ENCODE measurements around the gene CA5A.
A peak's percentile ranks its signal among the peaks of the same experiment; 100 is the strongest.
"Not testable (repeated sequence)": the region's sequence is repeated elsewhere in the genome, so short reads cannot be mapped to it uniquely, and the experiment has no call there.

Gene CA5A

GRCh38 chr16:87932475-87933139, 3.7 kb downstream of the CA5A start:
- in situ Hi-C loops (cut with HindIII; ENCODE audit: low pct_ligation_motif_present, low pct_unique_long_range_greater_than_20kb, low sequenced_read_pairs); DNase-seq: not testable (repeated sequence)

- in situ Hi-C loops (cut with HindIII; ENCODE audit: low pct_ligation_motif_present, low pct_unique_long_range_greater_than_20kb, low sequenced_read_pairs): no loop called here
- DNase-seq: no peak
Observed at GRCh38 chr16:87931504-87931903, 4.8 kb downstream of the CA5A start.

GRCh38 chr16:87930456-87930855, 5.9 kb downstream of the CA5A start:
- in situ Hi-C loops (cut with HindIII; ENCODE audit: low pct_ligation_motif_present, low pct_unique_long_range_greater_than_20kb, low sequenced_read_pairs): no loop called here

GRCh38 chr16:87929986-87930385, 6.3 kb downstream of the CA5A start:
- no peak for DNase-seq
- in situ Hi-C loops (cut with HindIII; ENCODE audit: low pct_ligation_motif_present, low pct_unique_long_range_greater_than_20kb, low sequenced_read_pairs): no loop called here

More at GRCh38 chr16:87930456-87930855, 5.9 kb downstream of the CA5A start:
- DNase-seq: peak; percentile 36

GRCh38 chr16:87927195-87927562, 9.2 kb downstream of the CA5A start:
- DNase-seq: no peak

GRCh38 chr16:87926246-87927194, 9.8 kb downstream of the CA5A start:
- in situ Hi-C loops (cut with HindIII; ENCODE audit: low pct_ligation_motif_present, low pct_unique_long_range_greater_than_20kb, low sequenced_read_pairs): no loop called here
- no peak for DNase-seq

More at GRCh38 chr16:87927195-87927562, 9.2 kb downstream of the CA5A start:
- in situ Hi-C loops (cut with HindIII; ENCODE audit: low pct_ligation_motif_present, low pct_unique_long_range_greater_than_20kb, low sequenced_read_pairs): no loop called here

- in situ Hi-C loops (cut with HindIII; ENCODE audit: low pct_ligation_motif_present, low pct_unique_long_range_greater_than_20kb, low sequenced_read_pairs): no loop called here
- DNase-seq: peak; percentile 74
Observed at GRCh38 chr16:87924811-87925670, 11.3 kb downstream of the CA5A start.

GRCh38 chr16:87924041-87924810, 12.1 kb downstream of the CA5A start:
- in situ Hi-C loops (cut with HindIII; ENCODE audit: low pct_ligation_motif_present, low pct_unique_long_range_greater_than_20kb, low sequenced_read_pairs): no loop called here
- peak; percentile 94 for DNase-seq

GRCh38 chr16:87922250-87922871, 14.0 kb downstream of the CA5A start:
- DNase-seq: no peak

GRCh38 chr16:87921236-87921773, 15.0 kb downstream of the CA5A start:
- in situ Hi-C loops (cut with HindIII; ENCODE audit: low pct_ligation_motif_present, low pct_unique_long_range_greater_than_20kb, low sequenced_read_pairs): no loop called here
- no peak for DNase-seq

More at GRCh38 chr16:87922250-87922871, 14.0 kb downstream of the CA5A start:
- in situ Hi-C loops (cut with HindIII; ENCODE audit: low pct_ligation_motif_present, low pct_unique_long_range_greater_than_20kb, low sequenced_read_pairs): no loop called here

- in situ Hi-C loops (cut with HindIII; ENCODE audit: low pct_ligation_motif_present, low pct_unique_long_range_greater_than_20kb, low sequenced_read_pairs): no loop called here
- no peak for DNase-seq
Observed at GRCh38 chr16:87919681-87919994, 16.7 kb downstream of the CA5A start.

GRCh38 chr16:87918866-87919680, 17.3 kb downstream of the CA5A start:
- no peak for DNase-seq
- in situ Hi-C loops (cut with HindIII; ENCODE audit: low pct_ligation_motif_present, low pct_unique_long_range_greater_than_20kb, low sequenced_read_pairs): no loop called here

GRCh38 chr16:87918338-87918737, 18.0 kb downstream of the CA5A start:
- in situ Hi-C loops (cut with HindIII; ENCODE audit: low pct_ligation_motif_present, low pct_unique_long_range_greater_than_20kb, low sequenced_read_pairs): no loop called here
- no peak for DNase-seq

- in situ Hi-C loops (cut with HindIII; ENCODE audit: low pct_ligation_motif_present, low pct_unique_long_range_greater_than_20kb, low sequenced_read_pairs): no loop called here
- DNase-seq: no peak
Observed at GRCh38 chr16:87917503-87917902, 18.8 kb downstream of the CA5A start.

- in situ Hi-C loops (cut with HindIII; ENCODE audit: low pct_ligation_motif_present, low pct_unique_long_range_greater_than_20kb, low sequenced_read_pairs): no loop called here
- no peak for DNase-seq
Observed at GRCh38 chr16:87914812-87915211, 21.5 kb downstream of the CA5A start.

- in situ Hi-C loops (cut with HindIII; ENCODE audit: low pct_ligation_motif_present, low pct_unique_long_range_greater_than_20kb, low sequenced_read_pairs); DNase-seq: not testable (repeated sequence)
Observed at GRCh38 chr16:87914021-87914725, 22.2 kb downstream of the CA5A start.

All from ACHN (cell line).